HL-60 (cell line): ENCODE results near the gene TMEM253.

Experiments
- GABPA ChIP-seq: IDR thresholded peaks from 2 replicates; pipeline ENCODE4 v1.6.1; 2012; ENCODE audit warnings: low read depth
- POLR2AphosphoS5 ChIP-seq: IDR thresholded peaks from 2 replicates; pipeline ENCODE4 v1.6.1; 2012; ENCODE audit warnings: low read depth
- SPI1 ChIP-seq: IDR thresholded peaks from 2 replicates; pipeline ENCODE4 v1.6.1; 2012; ENCODE audit warnings: low read depth, mild to moderate bottlenecking, borderline replicate concordance
- TF ChIP-seq, protein P1 (sequence below): IDR thresholded peaks from one replicate; pipeline ENCODE4 v1.5.1; 2011; ENCODE audit warnings: low read length, control low read depth, inconsistent platforms; ENCODE audit not compliant: insufficient read depth
- TF ChIP-seq, protein P2 (sequence below): IDR thresholded peaks from 2 replicates; pipeline ENCODE4 v1.6.1; 2012; ENCODE audit warnings: low read depth; ENCODE audit not compliant: insufficient replicate concordance

DNA sequence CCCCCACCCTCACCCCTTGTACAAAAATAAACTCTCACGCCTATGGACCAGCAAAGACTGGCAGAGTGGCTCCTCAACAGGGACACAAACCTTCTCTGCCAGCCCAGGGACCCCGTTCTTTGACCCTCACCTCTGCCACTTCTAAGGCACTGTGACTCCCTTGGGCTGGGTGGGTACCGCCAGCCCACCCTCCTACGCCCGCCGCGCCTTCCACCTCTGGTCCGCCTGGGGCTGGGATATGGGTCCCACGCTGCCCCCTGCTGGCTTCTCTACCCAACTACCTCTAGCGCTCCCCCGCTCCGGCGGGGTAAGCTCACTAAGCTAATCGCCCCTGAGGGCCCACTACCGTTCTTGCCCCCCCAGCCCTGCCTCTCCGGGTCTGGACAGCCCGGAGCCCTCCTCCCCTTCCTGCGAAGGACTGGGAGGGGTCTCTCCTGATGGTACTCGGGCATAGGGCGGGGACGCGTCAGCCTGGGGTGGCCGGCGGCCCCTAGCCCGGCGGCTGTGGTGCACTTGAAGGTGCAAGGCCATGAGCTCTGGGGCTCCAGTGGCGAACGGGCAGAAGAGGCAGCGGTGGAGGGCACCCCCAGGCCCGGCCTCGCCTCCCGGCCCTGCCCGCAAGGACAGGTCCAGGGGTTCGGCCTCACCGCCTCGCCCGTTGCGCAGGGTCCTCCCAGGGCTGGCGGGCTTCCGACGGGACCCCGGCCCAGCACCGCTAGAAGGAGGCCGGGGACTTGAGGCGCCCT is 10.5 kb upstream of the TMEM253 start:
- TF ChIP-seq, protein P1, sequence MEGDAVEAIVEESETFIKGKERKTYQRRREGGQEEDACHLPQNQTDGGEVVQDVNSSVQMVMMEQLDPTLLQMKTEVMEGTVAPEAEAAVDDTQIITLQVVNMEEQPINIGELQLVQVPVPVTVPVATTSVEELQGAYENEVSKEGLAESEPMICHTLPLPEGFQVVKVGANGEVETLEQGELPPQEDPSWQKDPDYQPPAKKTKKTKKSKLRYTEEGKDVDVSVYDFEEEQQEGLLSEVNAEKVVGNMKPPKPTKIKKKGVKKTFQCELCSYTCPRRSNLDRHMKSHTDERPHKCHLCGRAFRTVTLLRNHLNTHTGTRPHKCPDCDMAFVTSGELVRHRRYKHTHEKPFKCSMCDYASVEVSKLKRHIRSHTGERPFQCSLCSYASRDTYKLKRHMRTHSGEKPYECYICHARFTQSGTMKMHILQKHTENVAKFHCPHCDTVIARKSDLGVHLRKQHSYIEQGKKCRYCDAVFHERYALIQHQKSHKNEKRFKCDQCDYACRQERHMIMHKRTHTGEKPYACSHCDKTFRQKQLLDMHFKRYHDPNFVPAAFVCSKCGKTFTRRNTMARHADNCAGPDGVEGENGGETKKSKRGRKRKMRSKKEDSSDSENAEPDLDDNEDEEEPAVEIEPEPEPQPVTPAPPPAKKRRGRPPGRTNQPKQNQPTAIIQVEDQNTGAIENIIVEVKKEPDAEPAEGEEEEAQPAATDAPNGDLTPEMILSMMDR = no peak
- TF ChIP-seq POLR2AphosphoS5 = peak; percentile 26; the same call in 1 of the 2 replicates
- TF ChIP-seq, protein P2, sequence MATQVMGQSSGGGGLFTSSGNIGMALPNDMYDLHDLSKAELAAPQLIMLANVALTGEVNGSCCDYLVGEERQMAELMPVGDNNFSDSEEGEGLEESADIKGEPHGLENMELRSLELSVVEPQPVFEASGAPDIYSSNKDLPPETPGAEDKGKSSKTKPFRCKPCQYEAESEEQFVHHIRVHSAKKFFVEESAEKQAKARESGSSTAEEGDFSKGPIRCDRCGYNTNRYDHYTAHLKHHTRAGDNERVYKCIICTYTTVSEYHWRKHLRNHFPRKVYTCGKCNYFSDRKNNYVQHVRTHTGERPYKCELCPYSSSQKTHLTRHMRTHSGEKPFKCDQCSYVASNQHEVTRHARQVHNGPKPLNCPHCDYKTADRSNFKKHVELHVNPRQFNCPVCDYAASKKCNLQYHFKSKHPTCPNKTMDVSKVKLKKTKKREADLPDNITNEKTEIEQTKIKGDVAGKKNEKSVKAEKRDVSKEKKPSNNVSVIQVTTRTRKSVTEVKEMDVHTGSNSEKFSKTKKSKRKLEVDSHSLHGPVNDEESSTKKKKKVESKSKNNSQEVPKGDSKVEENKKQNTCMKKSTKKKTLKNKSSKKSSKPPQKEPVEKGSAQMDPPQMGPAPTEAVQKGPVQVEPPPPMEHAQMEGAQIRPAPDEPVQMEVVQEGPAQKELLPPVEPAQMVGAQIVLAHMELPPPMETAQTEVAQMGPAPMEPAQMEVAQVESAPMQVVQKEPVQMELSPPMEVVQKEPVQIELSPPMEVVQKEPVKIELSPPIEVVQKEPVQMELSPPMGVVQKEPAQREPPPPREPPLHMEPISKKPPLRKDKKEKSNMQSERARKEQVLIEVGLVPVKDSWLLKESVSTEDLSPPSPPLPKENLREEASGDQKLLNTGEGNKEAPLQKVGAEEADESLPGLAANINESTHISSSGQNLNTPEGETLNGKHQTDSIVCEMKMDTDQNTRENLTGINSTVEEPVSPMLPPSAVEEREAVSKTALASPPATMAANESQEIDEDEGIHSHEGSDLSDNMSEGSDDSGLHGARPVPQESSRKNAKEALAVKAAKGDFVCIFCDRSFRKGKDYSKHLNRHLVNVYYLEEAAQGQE = no peak
- no peak for TF ChIP-seq SPI1
- TF ChIP-seq GABPA = no peak
